H1 (cell line): ENCODE measurements around the gene ARHGAP42. TPM values are rescaled to one million over a fixed set of nuclear protein-coding genes. Genes with fewer than 3 reads are reported as not detected.

Source experiments
- CTCF ChIA-PET: fragments of 300-600 bp; sonication (Branson Sonifier 250); formaldehyde crosslinking; loops from one replicate; lab custom pipeline; 2021; ENCODE audit not compliant: partially characterized antibody; lab: Charles Lee
- POLR2A ChIA-PET: fragments of 300-600 bp; sonication (Branson Sonifier 250); formaldehyde crosslinking; loops from one replicate; lab custom pipeline; 2021; ENCODE audit warnings: inconsistent platforms; ENCODE audit not compliant: partially characterized antibody; lab: Charles Lee
- DNase-seq, 2 experiments: peaks; one replicate each; pipeline versions ENCODE4 v3.0.0 to v3.0.0-alpha.2; 2010 to 2022; ENCODE audit warnings: low spot score in 2 of 2, low read depth in 1 of 2, mixed read lengths in 1 of 2
- FAIRE-seq: peaks from 2 replicates; lab custom pipeline; 2011; peaks lifted over from hg19 to GRCh38; lab: Jason Lieb, UNC
- H2AFZ ChIP-seq: 2 replicates; pipeline ENCODE4 v1.8.1; 2012; ENCODE audit warnings: low read length, inconsistent platforms
- H2AK5ac ChIP-seq: 2 replicates; pipeline ENCODE4 v1.6.1; 2013; ENCODE audit warnings: low read depth, low read length
- H2BK120ac ChIP-seq: replicated peaks from 2 replicates; pipeline ENCODE3; 2013; ENCODE audit warnings: low read depth, low read length, inconsistent platforms
- H2BK12ac ChIP-seq: 2 replicates; pipeline ENCODE4 v1.6.1; 2013; ENCODE audit warnings: low read depth, low read length
- H2BK15ac ChIP-seq: 2 replicates; pipeline ENCODE4 v1.6.1; 2013; ENCODE audit warnings: low read length
- H2BK20ac ChIP-seq: 2 replicates; pipeline ENCODE4 v1.6.1; 2013; ENCODE audit warnings: low read length
- H2BK5ac ChIP-seq: 2 replicates; pipeline ENCODE4 v1.6.1; 2013; ENCODE audit warnings: low read depth, low read length
- H3K14ac ChIP-seq: 2 replicates; pipeline ENCODE4 v1.6.1; 2013; ENCODE audit warnings: inconsistent platforms; ENCODE audit not compliant: insufficient read length
- H3K18ac ChIP-seq: 2 replicates; pipeline ENCODE4 v1.6.1; 2013; ENCODE audit warnings: low read length; ENCODE audit errors: extremely low read depth
- H3K23ac ChIP-seq: 2 replicates; pipeline ENCODE4 v1.6.1; 2013; ENCODE audit warnings: inconsistent platforms; ENCODE audit not compliant: insufficient read length
- H3K23me2 ChIP-seq: 2 replicates; pipeline ENCODE4 v1.6.1; 2013; ENCODE audit warnings: low read depth, low read length
- H3K27ac ChIP-seq: 2 replicates; pipeline ENCODE4 v1.6.1; 2011; ENCODE audit warnings: low read depth, low read length, inconsistent platforms
- H3K27me3 ChIP-seq, 4 experiments: replicated peaks in 1 of 4; 1 replicate in 1 of 4; 2 replicates in 3 of 4; pipeline versions ENCODE4 v1.6.1 to v1.8.1; 2011 to 2013; ENCODE audit warnings: low read length in 3 of 4, mild to moderate bottlenecking in 3 of 4, inconsistent platforms in 2 of 4, mixed read lengths in 2 of 4, moderate library complexity in 1 of 4; ENCODE audit not compliant: control insufficient read depth in 3 of 4, insufficient read depth in 3 of 4; ENCODE audit errors: extremely low read depth in 1 of 4
- H3K36me3 ChIP-seq, 4 experiments: 2 replicates each; pipeline versions ENCODE4 v1.6.1 to v1.8.1; 2011 to 2013; ENCODE audit warnings: mild to moderate bottlenecking in 4 of 4, low read length in 3 of 4, moderate library complexity in 2 of 4, control low read depth in 1 of 4, inconsistent platforms in 1 of 4; ENCODE audit not compliant: insufficient read depth in 4 of 4, control insufficient read depth in 2 of 4
- H3K4ac ChIP-seq: replicated peaks from 2 replicates; pipeline ENCODE3; 2013; ENCODE audit warnings: low read length, low read depth, mixed read lengths, inconsistent platforms; ENCODE audit not compliant: insufficient read length
- H3K4me1 ChIP-seq, 4 experiments: replicated peaks in 1 of 4; 1 replicate in 1 of 4; 2 replicates in 3 of 4; pipeline versions ENCODE4 v1.6.1 to v1.8.1; 2011 to 2013; ENCODE audit warnings: low read length in 3 of 4, inconsistent platforms in 2 of 4, mixed read lengths in 1 of 4; ENCODE audit not compliant: insufficient read depth in 4 of 4, control insufficient read depth in 3 of 4
- H3K4me2 ChIP-seq, 2 experiments: 2 replicates each; pipeline versions ENCODE4 v1.6.1 to v1.8.1; 2011 to 2013; ENCODE audit warnings: low read depth in 2 of 2, low read length in 2 of 2, control low read depth in 1 of 2, inconsistent platforms in 1 of 2, mild to moderate bottlenecking in 1 of 2; ENCODE audit not compliant: insufficient read depth in 1 of 2
- H3K4me3 ChIP-seq, 4 experiments: fragments of 200-600, 300-600 bp in 1 of 4; sonication (generic), shearing (Covaris generic), sonication (Bioruptor Twin) in 1 of 4; 2 replicates each; pipeline versions ENCODE4 v1.5.1 to v1.8.1; 2011 to 2016; ENCODE audit warnings: low read length in 4 of 4, low read depth in 3 of 4, control low read depth in 2 of 4, inconsistent platforms in 2 of 4, mild to moderate bottlenecking in 2 of 4, mixed read lengths in 1 of 4, moderate library complexity in 1 of 4; ENCODE audit not compliant: insufficient read depth in 2 of 4; ENCODE audit errors: extremely low read depth in 1 of 4
- H3K56ac ChIP-seq: replicated peaks from 2 replicates; pipeline ENCODE3; 2013; ENCODE audit warnings: low read depth, mild to moderate bottlenecking, mixed read lengths, low read length, inconsistent platforms; ENCODE audit not compliant: insufficient read length
- H3K79me1 ChIP-seq: 2 replicates; pipeline ENCODE4 v1.6.1; 2013; ENCODE audit warnings: low read depth, low read length, control low read depth
- H3K79me2 ChIP-seq, 2 experiments: 2 replicates each; pipeline versions ENCODE4 v1.6.1 to v1.8.1; 2012 to 2013; ENCODE audit warnings: low read length in 2 of 2, mild to moderate bottlenecking in 2 of 2, inconsistent platforms in 1 of 2; ENCODE audit not compliant: insufficient read depth in 2 of 2, control insufficient read depth in 1 of 2
- H3K9ac ChIP-seq, 4 experiments: replicated peaks in 1 of 4; 1 replicate in 1 of 4; 2 replicates in 3 of 4; pipeline versions ENCODE4 v1.6.1 to v1.8.1; 2011 to 2013; ENCODE audit warnings: low read depth in 3 of 4, low read length in 3 of 4, control low read depth in 2 of 4, mild to moderate bottlenecking in 2 of 4, moderate library complexity in 2 of 4, inconsistent platforms in 1 of 4; ENCODE audit errors: extremely low read depth in 1 of 4
- H3K9me3 ChIP-seq, 2 experiments: 2 replicates each; pipeline versions ENCODE4 v1.6.1 to v1.8.1; 2012 to 2013; ENCODE audit warnings: mild to moderate bottlenecking in 2 of 2, moderate library complexity in 2 of 2, control low read depth in 1 of 2, inconsistent platforms in 1 of 2, low read depth in 1 of 2, low read length in 1 of 2, mixed read lengths in 1 of 2; ENCODE audit not compliant: insufficient read depth in 2 of 2
- H4K20me1 ChIP-seq, 2 experiments: replicated peaks in 1 of 2; 2 replicates each; pipeline versions ENCODE3 to v1.8.1; 2011 to 2013; ENCODE audit warnings: inconsistent platforms in 2 of 2, low read length in 2 of 2, mild to moderate bottlenecking in 1 of 2; ENCODE audit not compliant: insufficient read depth in 2 of 2, control insufficient read depth in 1 of 2
- H4K5ac ChIP-seq: 2 replicates; pipeline ENCODE4 v1.6.1; 2013; ENCODE audit warnings: low read length, low read depth, mixed read lengths, inconsistent platforms; ENCODE audit not compliant: insufficient read length
- H4K8ac ChIP-seq: 2 replicates; pipeline ENCODE4 v1.8.0; 2013; ENCODE audit warnings: mild to moderate bottlenecking, moderate library complexity, low read length, inconsistent platforms; ENCODE audit not compliant: insufficient read depth; ENCODE audit errors: extremely low read depth
- H4K91ac ChIP-seq: replicated peaks from 2 replicates; pipeline ENCODE3; 2013; ENCODE audit warnings: low read length, mixed read lengths, inconsistent platforms; ENCODE audit not compliant: insufficient read length
- CHD2 ChIP-seq: IDR thresholded peaks from 2 replicates; pipeline ENCODE4 v1.6.1; 2012; ENCODE audit warnings: low read length, improper control_type of control experiment
- CTBP2 ChIP-seq: IDR thresholded peaks from 2 replicates; pipeline ENCODE4 v1.7.0; 2011; ENCODE audit warnings: borderline replicate concordance, mild to moderate bottlenecking, moderate library complexity, mixed read lengths, low read length; ENCODE audit not compliant: insufficient read depth, insufficient read length
- FOSL1 ChIP-seq: IDR thresholded peaks from 2 replicates; pipeline ENCODE4 v1.6.1; 2011; ENCODE audit warnings: mild to moderate bottlenecking, low read depth, low read length, moderate library complexity; ENCODE audit not compliant: insufficient read depth
- GTF2F1 ChIP-seq: IDR thresholded peaks from 2 replicates; pipeline ENCODE4 v1.6.1; 2012; ENCODE audit warnings: low read depth, low read length, improper control_type of control experiment, borderline replicate concordance
- MAFK ChIP-seq: IDR thresholded peaks from 2 replicates; pipeline ENCODE4 v1.6.1; 2012; ENCODE audit warnings: low read depth, mild to moderate bottlenecking, improper control_type of control experiment, low read length
- PHF8 ChIP-seq: fragments of 200-600 bp; sonication (generic); conservative IDR thresholded peaks from 2 replicates; pipeline ENCODE4 v1.7.1; 2012; ENCODE audit warnings: low read depth, mild to moderate bottlenecking, inconsistent platforms, low read length, moderate library complexity
- POLR2AphosphoS5 ChIP-seq: IDR thresholded peaks from 2 replicates; pipeline ENCODE4 v1.6.1; 2011; ENCODE audit warnings: low read depth, low read length
- RBBP5 ChIP-seq: IDR thresholded peaks from 2 replicates; pipeline ENCODE4 v1.7.1; 2012; ENCODE audit warnings: low read depth, mild to moderate bottlenecking, inconsistent platforms, low read length, moderate library complexity, borderline replicate concordance
- polyA plus RNA-seq, 7 experiments: library from polyadenylated mRNA; depleted of rRNA in 3 of 7; stranded (reverse) in 5 of 7; unstranded in 2 of 7; fragments of >200 nt in 5 of 7; fragments of 200-250 nt in 2 of 7; gene quantifications; 1 replicate in 5 of 7; 2 replicates in 1 of 7; 4 replicates in 1 of 7; pipeline versions ENCODE4 v1.2.1 to v1.2.3, GENCODE V29; 2011 to 2013; ENCODE audit warnings: missing spikeins in 2 of 7, mixed read lengths in 2 of 7
- total RNA-seq: library from RNA; stranded (reverse); fragmentation: NEBNext Ultra II Directional; extraction: Animal tissue kit (Norgen Biotek cat#: 25700); gene quantifications from 2 replicates; pipeline ENCODE4 v1.2.1, GENCODE V29; 2021

The ARHGAP42 gene
- total and polyA plus RNA-seq, 2 of the 8 experiments (the other 6 are each of a cell fraction or from before 2014, with no cell fraction given): 22.2 to 33.5 TPM

DNA sequence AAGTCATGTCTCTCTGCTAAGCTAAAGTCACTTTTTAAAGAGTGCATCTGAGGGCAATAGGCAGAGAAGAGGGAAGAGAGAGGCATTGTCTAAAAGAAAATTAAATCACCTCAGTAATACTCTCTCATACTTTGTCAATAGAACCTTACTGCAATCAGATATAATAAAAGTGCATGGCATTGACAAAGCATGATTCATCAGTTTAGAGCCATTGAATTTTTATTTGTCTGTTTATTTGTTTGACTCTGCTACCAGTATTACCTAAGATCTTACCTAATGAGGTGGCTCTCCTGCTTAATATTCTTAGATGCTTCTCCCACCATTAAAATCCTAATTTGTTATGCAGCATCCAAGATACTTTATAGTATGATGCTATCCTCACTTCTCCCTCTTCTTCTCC lies 233.5 kb downstream of the ARHGAP42 start:
- Histone ChIP-seq H4K8ac (no peak overlapping the region), H3K9ac (no peak overlapping the region), H2AK5ac (no peak overlapping the region), H3K9me3 (no peaks in the 10 kb centered on the region), H3K27ac (0 out of 2 replicates have a peak overlapping the region, but pooled peaks have one; percentile 23), H2AFZ (no peak overlapping the region), H3K23ac (no peak overlapping the region), H4K20me1 (no peaks in the 10 kb centered on the region), H2BK120ac (no peak overlapping the region), H3K27me3 (no peaks in the 10 kb centered on the region), H3K18ac (no peak overlapping the region), H3K4me2 (no peak overlapping the region), H3K79me1 (no peaks in the 10 kb centered on the region), H2BK5ac (no peak overlapping the region), H3K79me2 (no peaks in the 10 kb centered on the region), H3K36me3 (no peaks in the 10 kb centered on the region), H3K56ac (no peak overlapping the region), H2BK15ac (no peak overlapping the region), H2BK12ac (no peak overlapping the region), H3K4me3 (no peak overlapping the region), H3K4me1 (peaks cover 0 to 4% (median 0%) of the 10 kb centered on the region in 4 experiments; a peak in 1 of 7 replicates), H4K91ac (no peak overlapping the region), H2BK20ac (no peak overlapping the region), H4K5ac (no peak overlapping the region), H3K4ac (no peak overlapping the region), H3K14ac (no peak overlapping the region), H3K23me2 (no peaks in the 10 kb centered on the region)
- TF ChIP-seq CTBP2 (no peak), GTF2F1 (no peak), POLR2AphosphoS5 (no peak), RBBP5 (no peak), MAFK (no peak), PHF8 (no peak), FOSL1 (no peak), CHD2 (no peak)
- no peak for FAIRE-seq
- CTCF ChIA-PET: interaction anchor here (1.1 to 3.2 kb wide), 2 partner anchors 31 to 343 kb away, joined by 4 to 12 read pairs; no protein-coding TSS in a partner anchor
- no peak for DNase-seq
- POLR2A ChIA-PET: no interaction called here
